ENCODE measurements around the gene GCH1.

GCH1 gene

GRCh38 chr14:54792288-54792687 lies 110.3 kb downstream of the GCH1 start:
- DNase-seq = no peak

Measured in NCI-H510A (cell line).